ENCODE measurements around the gene TNFSF13B.
"Not testable (repeated sequence)": the region's sequence is repeated elsewhere in the genome, so short reads cannot be mapped to it uniquely, and the experiment has no call there.

The TNFSF13B gene, protein sequence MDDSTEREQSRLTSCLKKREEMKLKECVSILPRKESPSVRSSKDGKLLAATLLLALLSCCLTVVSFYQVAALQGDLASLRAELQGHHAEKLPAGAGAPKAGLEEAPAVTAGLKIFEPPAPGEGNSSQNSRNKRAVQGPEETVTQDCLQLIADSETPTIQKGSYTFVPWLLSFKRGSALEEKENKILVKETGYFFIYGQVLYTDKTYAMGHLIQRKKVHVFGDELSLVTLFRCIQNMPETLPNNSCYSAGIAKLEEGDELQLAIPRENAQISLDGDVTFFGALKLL

DNA sequence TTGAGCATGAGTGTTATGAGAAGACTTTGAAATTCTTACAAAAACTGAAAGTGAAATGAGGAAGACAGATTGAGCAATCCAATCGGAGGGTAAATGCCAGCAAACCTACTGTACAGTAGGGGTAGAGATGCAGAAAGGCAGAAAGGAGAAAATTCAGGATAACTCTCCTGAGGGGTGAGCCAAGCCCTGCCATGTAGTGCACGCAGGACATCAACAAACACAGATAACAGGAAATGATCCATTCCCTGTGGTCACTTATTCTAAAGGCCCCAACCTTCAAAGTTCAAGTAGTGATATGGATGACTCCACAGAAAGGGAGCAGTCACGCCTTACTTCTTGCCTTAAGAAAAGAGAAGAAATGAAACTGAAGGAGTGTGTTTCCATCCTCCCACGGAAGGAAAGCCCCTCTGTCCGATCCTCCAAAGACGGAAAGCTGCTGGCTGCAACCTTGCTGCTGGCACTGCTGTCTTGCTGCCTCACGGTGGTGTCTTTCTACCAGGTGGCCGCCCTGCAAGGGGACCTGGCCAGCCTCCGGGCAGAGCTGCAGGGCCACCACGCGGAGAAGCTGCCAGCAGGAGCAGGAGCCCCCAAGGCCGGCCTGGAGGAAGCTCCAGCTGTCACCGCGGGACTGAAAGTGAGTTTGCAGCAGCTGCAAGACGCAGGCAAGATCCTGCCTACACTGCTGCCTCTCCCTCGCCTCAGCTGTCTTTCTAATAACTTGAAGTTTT, at the start of gene TNFSF13B:
Gene TNFSF13B (plus strand): TSS at position 118 of the 728 bp plus-strand sequence. CDS start 178 bp downstream, at position 296.
- peak; percentile 34 to 44 (median 36) for DNase-seq (ENCODE audit: low read depth in 2 of 3, low spot score in 1 of 3)

DNA sequence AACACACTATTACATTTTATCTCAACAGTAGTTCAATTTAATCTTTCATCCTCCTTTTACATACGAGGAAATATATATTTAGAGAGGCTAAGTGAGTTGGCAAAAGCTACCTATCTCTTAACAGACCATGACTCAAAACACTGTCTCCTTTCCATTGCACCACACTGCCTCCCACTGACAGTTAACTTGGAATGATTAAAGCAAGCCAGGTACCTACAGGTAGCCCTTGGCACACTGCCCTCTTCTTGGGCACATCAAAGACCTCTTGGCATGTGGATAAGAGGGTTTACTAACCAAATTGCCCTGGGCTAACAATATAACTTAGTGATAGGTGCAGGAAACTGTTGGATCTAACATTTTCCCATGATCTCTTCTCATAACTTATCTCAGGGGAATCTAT, 49.5 kb upstream of the TNFSF13B start:
- DNase-seq (ENCODE audit: low read depth in 2 of 3, low spot score in 1 of 3) = no peak

DNA sequence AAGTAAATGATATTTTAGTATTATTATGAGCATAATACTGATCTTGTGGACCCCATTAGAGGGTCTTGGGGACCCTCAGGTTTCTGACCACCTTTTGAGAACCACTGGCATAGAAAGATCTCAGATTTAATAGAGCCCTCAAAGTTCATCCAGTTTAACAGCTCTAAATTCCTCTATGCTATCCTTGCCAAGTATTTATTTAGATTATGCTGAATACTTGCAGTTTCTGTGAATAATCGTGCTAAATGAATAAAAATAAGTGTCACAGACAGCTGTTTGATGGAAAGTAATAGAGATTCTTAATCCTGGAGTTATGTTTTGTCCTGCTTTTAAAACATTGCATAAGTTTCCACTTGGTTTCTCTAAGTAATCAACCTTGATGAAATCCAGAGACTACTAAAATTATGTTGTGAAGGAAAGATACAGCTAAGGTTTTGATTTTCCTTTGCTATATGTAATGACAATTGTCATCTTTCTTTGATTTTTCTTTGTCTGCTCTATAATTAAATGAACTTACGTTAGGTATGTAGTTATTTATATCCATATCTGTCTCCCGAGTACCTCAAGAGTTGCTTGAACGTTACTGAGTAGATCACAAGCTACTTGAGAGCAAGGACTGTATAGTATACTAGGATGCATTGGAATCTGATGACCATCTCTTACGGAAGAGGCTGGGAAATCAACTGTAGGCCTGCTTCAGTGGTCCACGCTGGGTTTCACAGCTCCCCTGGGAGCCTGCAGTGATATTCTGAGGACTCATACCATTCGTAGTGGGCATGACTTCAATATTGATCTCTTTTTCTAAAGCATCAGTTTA, 45.6 kb upstream of the TNFSF13B start:
- no peak for DNase-seq (ENCODE audit: low read depth in 2 of 3, low spot score in 1 of 3)

DNA sequence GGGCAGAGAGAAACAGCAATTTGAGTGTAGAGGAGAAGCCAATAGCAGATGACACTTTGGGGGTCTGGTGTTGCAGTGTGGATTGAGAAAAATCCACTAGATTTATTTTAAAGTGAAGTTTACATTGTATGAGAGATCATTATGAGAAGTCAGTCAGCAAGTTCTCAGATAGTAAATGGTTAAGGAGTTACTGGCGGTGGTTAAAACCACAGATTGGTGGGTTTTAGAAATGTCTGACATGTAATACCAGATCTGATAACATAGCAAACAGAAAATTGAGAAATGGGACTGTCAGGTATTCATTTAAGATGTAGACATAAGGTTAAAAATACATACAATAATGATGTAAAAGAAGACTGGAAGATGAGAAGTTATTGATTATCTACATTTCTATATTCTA, 44.1 kb upstream of the TNFSF13B start:
- no peak for DNase-seq (ENCODE audit: low read depth in 2 of 3, low spot score in 1 of 3)

DNA sequence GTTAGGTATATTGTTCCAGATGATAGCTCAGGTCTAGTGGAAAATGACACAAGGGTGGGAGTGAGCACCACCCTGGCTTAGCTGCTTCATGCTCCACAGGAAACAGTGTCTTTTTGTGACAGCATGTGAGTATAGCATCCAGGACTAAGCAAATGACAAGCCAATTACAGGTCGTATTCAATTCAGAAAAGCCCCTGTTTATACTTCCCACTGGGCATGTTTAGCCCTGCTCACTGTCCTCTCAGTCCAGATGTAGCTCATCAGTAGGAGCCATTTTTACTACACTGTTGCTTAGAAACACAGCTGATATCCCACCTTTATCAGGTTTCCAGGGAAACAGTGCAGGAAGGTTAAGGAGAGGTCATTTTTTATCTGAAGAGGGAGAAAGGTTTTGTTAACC, 43.3 kb upstream of the TNFSF13B start:
- no peak for DNase-seq (ENCODE audit: low read depth in 2 of 3, low spot score in 1 of 3)

DNA sequence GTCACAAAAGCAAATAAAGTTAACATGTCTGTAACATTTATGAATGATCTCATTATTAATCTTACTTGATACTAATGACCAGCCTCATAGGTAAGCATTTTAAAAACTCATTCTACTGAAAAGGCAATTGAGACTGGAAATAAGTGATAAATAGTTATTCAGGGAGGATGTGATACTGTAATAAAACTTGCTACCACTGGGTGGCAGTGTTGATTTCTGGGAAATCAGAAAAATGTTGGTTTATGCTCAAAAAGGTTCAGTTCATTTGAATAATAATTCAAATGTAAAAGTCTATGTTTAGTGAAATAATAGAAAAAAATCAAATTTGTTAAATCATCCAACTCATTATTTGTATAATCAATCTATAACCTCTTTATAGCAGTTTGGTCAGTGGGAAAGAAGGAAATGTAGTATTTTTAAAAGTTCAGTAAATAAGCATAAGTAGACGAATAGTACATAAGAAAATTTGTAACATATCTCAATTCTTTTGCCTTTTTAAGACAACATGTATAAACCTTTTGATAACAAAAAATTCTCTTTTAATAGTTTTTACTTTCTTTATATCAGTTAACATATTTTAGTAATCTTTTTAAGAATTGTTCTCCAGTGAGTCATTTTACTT, 41.8 kb upstream of the TNFSF13B start:
- DNase-seq (ENCODE audit: low read depth in 2 of 3, low spot score in 1 of 3) = peak in 1 of 3 donors; percentile 62

DNA sequence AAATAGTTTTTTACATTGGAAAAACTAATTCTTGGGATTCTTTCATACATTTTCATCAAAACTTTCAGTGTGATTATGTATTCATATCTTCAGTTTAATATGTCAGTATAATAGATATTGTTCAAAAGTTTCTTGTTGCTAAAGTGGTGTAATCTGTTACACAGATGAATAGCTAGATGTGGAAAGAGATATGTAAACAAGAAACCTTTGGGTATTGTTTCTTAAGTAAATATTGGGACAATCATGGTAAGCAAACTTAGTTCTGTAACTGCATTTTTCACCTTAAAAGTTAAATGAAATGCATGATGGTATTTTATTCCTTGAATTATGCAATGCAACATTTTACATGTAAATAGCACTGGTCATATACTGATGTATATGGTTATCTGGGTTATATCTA, 39.1 kb upstream of the TNFSF13B start:
- no peak for DNase-seq (ENCODE audit: low read depth in 2 of 3, low spot score in 1 of 3)

DNA sequence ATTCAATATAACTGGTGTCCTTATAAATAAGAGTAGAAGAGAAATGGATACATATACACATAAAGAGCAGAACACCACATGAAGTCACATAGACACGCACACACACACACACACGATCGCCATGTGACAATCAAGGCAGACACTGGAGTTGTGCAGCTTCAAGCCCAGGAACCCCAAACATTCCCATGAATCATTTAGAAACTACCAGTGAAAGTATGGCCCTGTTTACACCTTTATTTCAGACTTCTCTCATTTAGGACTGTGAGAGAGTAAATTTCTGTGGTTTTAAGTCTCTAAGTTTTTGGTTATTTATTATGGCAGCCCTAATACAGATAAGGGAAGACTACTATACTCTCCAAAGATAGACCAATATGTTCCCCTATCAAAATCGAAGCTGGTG, 20.4 kb upstream of the TNFSF13B start:
- no peak for DNase-seq (ENCODE audit: low read depth in 2 of 3, low spot score in 1 of 3)

DNA sequence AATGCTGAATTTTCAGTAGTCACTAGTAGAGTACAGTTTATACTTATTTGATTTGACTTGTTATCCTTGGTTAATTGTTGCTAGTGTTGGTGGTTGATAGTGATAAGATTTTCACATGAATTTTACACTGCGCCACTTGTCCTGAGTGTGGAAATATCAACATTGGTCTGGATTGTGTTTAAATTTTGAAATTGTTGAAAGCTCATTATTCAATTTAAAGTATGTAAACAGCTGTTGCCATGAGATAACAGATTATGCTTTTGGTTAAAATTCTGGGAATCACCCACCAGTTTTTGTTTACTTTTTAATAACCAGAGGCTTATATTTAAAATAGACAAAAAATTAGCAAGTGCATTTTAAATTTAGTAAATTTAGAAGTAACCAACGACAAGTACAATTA, 12.3 kb upstream of the TNFSF13B start:
- DNase-seq (ENCODE audit: low read depth in 2 of 3, low spot score in 1 of 3) = no peak

DNA sequence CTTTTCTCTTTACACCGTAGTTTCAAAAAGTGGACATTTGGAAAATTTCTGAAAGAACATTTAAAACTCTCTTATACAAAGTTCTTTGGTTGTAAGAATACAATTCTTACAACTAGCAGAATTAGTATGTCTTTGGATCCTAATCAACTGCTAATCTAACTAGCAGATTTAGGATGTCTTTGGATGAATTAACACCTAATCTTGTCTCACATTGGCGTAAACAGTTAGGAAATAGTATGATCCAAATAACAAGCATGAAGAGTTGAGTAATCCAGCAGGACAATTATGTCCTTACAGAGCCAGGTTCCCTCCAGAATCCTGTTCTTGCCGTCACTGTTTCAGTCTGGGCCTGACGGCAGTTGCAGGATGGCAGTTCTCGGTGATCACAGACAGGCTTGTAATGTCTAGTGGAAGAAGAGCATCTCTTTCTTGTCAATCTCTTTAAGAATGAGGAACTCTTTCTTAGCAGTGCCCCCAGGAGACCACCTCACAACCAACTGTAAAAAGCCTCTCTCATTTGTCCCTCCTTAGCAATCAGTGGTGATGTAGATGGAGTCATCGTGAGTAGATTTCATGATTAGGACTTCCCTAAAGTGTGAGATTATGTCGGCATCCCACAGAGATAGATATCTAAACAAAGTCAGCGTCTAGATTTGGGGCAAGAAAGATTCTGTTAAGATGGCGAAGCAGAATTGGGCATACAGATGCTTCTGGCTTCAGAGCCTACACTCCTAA, 5.7 kb upstream of the TNFSF13B start:
- no peak for DNase-seq (ENCODE audit: low read depth in 2 of 3, low spot score in 1 of 3)

DNA sequence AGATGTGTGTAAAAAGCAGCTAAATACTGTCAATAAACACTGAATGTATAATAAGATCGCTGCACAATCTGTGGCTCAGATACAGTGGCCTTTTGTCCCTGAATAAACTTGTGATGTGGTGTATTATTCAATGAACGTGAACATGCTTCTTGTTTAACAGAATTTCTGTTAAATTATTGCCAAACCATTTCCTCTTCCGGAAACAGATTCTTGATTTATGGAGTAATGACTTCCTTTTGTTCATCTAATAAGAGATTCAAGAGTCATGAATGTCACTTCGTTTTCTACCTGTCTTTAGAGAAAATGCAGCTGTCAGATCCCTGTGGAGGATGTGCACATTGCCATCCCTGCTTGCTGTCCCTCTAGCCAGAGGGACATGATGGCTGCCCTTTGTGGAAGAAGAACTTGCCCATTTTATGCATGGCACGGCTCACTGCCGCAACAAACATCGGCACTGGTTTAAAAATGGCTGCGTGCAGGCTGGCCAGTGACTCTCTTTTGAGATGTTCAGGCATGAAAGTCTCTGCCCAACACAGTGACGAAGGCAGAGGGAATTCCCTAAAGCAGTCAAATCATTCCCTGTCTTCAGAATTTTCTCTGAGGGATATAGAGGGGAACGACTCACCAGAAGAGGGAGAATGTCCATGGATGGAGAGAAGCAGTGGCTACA, 3.1 kb upstream of the TNFSF13B start:
- DNase-seq (ENCODE audit: low read depth in 2 of 3, low spot score in 1 of 3) = no peak

DNA sequence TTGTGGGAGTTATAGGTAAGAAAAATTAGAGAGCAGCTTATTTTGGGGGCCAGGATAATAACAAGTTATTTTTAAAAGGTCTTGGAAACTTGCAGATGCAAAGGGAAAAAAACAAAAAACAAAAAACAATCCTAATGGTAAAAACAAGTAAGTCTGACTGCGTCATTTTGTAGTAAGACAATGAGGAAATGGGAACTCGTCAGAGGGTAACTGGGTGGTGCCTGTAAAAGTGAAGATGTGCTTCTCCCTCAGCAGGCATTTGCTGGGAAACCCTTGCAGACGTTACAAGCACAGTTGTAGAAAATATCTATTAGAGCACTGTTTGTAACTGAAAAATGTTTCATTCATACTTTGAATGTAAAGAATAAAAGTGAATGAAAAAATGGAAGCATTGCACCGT, 2.2 kb upstream of the TNFSF13B start:
- no peak for DNase-seq (ENCODE audit: low read depth in 2 of 3, low spot score in 1 of 3)

DNA sequence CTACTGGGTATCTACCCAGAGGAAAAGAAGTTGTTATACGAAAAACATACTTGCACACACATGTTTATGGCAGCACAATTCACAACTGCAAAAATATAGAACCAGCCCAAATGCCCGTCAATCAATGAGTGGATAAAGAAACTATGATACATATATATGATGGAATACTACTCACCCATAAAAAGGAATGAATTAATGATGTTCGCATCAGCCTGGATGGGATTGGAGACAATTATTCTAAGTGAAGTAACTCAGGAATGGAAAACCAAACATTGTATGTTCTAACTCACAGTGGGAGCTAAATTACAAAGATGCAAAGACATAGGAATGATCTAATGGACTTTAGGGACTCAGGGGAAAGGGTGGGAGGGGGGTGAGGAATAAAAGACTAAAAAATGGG, 1.7 kb upstream of the TNFSF13B start:
- DNase-seq (ENCODE audit: low read depth in 2 of 3, low spot score in 1 of 3) = not testable (repeated sequence)

DNA sequence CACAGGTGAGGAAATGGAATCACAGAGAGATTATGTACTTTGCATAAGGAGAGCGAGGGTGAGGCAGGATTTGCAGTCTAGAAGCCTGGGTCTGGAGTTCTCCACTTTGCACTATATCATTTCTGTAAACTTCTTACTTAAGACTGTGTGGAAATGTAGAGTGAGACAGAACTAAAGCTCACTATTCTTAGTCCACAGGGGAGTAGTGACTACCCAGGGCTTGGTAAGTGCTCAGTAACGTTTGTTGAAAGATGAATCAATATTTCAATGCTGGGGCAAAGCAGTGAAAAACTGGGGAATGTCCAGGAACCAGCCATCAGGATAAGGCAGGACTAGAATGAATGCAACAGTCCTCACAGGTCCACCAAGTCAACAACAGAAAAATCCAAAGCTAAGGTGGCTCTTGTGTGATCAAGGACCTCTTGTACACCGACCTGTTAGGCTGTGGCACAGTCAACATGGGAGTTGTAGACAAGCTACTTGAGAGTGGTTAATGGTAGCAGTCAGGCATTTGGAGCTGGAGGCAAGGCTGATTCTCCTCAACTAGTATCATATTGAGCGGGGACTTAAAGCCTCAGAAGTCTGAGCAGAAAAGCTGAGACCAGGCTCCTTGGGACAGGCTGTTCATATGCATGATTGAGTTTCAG, 929 bp upstream of the TNFSF13B start:
- DNase-seq (ENCODE audit: low read depth in 2 of 3, low spot score in 1 of 3) = no peak

DNA sequence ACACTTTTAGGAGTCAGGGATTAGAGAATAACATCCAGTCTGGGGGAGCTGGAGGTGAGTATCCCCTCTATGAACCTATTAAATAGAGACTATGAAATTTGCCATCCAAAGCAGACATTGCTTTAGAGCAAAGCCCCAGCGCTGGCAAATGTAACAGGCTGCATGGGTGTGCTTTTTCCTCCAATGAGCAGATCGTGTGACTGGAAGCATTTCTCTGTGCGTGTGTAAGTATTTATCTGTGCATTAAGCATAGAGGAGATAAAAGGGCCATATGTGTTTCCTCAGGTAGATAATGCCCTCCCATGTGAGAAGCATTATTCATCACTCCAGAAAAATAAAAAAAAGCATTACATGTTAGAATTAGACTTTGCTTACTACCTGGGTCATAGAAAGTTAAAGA, 924 bp downstream of the TNFSF13B start:
- no peak for DNase-seq (ENCODE audit: low read depth in 2 of 3, low spot score in 1 of 3)

DNA sequence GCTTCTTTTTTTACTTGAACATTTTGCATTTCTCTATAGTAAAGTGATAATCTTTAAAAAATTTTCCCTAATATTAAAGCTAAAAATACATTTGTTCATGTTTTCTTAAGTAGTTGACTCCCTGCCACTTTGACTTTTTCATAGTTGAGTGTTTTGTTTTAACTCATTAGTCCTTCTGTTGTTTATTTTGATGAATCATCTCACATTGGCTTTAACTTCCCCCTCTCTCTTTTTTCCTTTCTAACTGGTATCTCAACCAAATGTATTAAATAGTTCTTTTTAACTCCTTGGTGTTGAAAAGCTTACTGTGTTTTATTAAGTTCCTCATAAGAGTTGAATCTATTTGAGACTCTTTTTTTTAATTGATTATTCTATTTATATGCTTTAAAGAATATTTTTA, 2.8 kb downstream of the TNFSF13B start:
- no peak for DNase-seq (ENCODE audit: low read depth in 2 of 3, low spot score in 1 of 3)

DNA sequence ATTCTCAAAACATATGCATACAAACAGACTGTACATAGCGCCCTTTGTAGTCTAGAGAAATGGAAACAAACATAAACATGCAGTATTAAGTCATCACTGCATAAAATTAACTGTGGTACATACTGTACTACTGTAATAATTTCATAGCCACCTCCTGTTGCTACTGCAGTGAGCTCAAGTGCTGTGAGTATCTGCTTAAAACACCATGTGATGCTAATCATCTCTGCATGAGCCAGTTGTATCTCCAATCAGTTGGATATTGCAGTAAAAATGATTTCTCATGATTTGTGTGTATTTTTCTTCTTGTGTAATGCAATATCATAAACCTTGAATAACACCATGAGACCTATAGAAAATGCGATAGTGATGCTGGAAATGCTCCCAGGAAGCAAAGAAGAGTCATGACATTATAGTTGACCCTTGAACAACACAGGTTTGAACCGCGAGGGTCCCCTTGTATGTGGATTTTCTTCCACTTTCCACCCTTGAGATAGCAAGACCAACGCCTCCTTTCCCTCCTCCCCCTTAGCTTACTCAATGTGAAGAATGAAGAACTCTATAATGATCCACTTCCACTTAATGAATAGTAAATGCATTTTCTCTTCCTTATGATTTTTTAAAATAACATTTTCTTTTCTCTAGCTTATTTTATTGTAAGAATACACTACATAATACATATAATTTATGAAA, 4.1 kb downstream of the TNFSF13B start:
- no peak for DNase-seq (ENCODE audit: low read depth in 2 of 3, low spot score in 1 of 3)

DNA sequence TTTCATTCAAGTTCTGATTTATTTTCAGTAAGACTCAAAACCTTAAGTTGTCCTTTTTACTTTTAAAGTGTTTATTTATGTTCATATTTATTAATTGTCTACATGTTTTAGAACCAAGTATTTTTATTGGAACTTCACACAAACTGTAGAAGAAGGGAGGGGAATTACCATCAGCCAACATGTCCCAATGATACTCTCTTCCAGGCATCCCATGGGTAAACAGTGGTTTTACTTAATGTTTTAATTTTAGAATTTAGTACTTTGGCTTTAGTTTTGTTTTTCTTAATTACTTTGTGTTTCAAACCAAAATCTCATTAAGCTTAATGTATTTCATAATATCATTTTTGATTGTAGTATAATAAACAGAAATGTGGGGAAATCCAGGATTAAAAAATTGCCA, 5.2 kb downstream of the TNFSF13B start:
- DNase-seq (ENCODE audit: low read depth in 2 of 3, low spot score in 1 of 3) = no peak

DNA sequence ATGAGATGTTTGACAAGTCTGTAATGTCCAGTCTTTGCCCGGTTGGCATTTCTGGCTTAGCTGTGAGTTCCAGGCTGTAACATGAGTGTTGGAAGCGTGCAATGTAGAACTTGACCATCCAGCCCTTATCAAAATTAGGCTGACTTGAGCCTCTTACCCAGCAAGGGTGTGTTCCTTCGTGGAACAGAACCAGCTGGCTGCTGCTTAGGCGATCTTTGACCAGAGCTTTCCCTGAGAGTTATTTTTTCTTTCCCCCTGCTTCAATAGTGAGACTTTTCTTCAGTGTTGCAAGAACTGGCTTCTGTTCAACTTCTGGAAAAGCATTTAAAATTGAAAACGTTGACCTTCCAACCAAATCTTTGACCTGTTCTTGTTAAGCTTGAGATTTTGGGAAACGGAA, 6.5 kb downstream of the TNFSF13B start:
- no peak for DNase-seq (ENCODE audit: low read depth in 2 of 3, low spot score in 1 of 3)
